ENCODE data around the gene DCAF15.

DNA sequence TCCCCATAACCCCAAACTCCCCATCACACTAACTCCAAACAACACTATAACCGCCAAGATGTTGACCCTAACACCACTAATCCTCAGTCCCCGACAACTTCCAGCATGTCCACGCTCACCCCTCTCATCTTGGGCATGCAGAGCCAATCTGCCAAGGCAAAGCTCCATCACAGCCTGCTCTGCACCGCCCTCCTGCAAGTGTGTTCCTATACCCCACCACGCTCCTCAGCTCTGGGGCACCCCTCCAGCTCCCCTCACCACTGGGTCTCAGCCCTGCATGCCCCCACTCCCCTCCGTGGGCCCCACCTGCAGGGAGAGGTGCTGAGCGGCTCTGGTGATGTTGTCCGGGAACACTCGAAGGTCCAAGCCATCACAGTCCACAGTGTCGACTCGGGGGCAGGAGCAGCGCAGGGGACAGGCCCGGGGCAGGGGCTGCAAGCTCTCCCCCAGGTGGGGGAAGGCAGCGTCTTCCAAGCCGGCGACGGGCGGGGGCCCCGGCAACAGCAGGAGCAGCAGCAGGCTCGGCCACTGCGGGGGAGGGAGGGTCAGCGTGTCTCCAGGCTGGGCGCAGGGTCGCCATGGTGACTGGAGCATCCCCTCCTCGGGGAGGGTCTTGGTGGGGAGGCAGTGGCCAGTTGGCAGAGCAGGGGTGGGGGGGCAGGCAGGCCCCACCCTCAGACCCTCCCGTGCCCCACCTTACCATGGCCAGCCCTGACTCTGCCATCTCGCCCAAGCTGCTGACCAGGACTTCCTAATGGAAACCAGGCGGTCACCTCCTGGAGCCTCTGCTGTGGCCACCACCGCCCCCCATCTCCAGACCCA is 14.6 kb upstream of the DCAF15 start:
- TF ChIP-seq, protein P1, sequence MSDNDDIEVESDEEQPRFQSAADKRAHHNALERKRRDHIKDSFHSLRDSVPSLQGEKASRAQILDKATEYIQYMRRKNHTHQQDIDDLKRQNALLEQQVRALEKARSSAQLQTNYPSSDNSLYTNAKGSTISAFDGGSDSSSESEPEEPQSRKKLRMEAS (IDR thresholded peaks at IDR 0.05) = no peak
- TF ChIP-seq TAF1 (IDR thresholded peaks at IDR 0.05; ENCODE audit: low read depth) (no peak), RAD21 (IDR thresholded peaks at IDR 0.05; ENCODE audit: low read depth) (no peak), EP300 (IDR thresholded peaks at IDR 0.05; ENCODE audit: borderline replicate concordance) (no peak), TCF12 (IDR thresholded peaks at IDR 0.05; ENCODE audit: low read depth) (no peak)
